Lung microvascular endothelial cell (primary cell): ENCODE measurements around the gene CRYGD. TPM values are rescaled to one million over a fixed set of nuclear protein-coding genes. Genes with fewer than 3 reads are reported as not detected.
"Not testable (repeated sequence)": the region's sequence is repeated elsewhere in the genome, so short reads cannot be mapped to it uniquely, and the experiment has no call there.

Experiments used
- DNase-seq, 2 donors: peaks; one replicate each; pipeline versions ENCODE4 v3.0.0 to v3.0.0-alpha.2; 2010; ENCODE audit warnings: low read depth in 2 of 2
- total RNA-seq: library from RNA; depleted of rRNA; stranded (reverse); fragments of >200 nt; gene quantifications from 2 replicates; pipeline ENCODE4 v1.2.1, GENCODE V29; 2014

Gene CRYGD
- total RNA-seq: not detected in 2 replicates

DNA sequence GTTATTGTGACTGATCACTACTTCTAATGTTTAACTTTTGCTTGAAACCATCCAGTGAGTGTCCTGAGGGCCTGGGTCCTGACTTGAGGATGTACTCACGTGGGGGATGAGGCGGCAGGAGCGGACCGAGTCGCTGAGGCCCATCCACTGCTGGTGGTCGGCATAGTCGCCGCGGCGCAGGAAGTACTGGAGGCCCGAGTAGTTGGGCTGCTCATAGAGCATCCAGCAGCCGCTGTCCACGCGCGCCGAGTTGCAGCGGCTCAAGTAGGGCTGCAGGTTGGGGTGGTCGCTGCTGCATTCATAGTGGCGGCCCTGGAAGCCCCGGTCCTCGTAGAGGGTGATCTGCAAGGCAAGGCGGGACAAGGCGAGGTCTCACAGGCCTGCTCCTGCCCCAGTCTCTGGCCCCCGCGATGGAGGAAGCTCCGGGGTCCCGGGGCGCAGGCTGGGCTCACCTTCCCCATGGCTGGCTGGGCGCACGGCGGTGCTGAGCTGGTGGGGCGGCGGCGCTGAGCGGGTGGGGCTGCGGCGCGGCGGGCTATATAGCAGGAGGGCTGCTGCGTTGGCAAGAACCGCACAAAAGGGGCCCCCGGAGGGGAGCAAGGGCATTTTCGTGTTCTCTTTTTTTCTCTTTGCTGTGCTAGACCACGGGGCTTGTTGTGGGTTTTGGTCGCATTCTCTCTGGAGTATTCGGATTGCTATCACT is at the start of gene CRYGD:
Gene CRYGD (minus strand): TSS at position 512 of the 703 bp plus-strand sequence. CDS start 51 bp downstream, at position 461.
- not testable (repeated sequence) for DNase-seq

DNA sequence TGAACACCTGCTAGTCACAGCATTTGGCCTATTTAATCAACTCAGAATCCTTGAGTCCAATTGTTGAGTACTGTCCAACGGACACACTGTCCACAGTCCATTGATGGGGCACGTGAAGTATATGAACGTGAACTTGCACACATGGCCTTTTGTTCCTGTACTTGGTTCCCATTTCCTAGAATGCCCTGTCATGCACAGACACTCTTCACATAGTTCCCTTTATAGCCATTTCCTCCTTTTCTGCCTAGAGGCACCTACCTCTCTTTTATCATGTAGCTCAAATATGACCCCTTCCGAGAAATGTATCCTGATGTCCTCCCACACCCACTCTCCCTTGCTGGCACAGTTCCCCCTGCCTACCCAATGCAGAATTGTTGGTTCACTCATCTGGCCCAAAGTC is 47.8 kb upstream of the CRYGD start:
- DNase-seq: no peak

DNA sequence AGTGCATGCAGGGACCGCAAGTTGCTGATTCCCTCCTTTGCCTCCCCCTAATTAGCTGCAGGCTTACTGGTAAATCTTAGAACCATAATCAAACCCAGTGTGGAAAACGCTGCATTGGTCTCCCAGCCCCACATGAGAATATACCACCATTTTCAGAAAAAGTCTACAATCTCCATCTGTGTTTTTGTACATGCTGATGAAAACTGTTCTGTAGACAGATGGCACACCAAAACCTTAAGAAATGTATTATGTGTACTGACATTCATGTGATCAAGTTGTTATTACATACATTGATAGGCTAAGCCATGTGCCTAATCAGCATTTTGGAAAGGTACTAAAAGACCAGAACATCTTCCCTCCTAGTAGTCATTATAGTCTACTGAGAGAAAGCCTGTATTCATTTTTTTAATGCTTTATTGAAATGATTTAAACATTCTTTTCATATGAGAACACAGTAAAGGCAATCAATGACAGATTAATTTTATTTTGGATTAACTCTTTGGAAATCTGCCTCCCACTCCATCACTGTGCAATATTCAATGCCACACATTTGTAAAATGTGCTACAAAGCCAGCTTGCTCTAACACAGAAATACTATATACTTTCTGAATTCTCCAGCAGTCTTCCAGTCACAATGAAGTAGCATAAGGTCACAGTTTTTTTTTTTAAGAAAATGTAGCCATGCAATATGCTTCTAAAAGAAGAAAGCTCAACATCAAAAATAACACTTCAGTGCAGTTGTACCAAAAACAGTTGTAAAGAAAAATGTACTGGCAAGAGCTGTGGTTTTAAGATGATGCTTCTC is 40.8 kb upstream of the CRYGD start:
- no peak for DNase-seq

DNA sequence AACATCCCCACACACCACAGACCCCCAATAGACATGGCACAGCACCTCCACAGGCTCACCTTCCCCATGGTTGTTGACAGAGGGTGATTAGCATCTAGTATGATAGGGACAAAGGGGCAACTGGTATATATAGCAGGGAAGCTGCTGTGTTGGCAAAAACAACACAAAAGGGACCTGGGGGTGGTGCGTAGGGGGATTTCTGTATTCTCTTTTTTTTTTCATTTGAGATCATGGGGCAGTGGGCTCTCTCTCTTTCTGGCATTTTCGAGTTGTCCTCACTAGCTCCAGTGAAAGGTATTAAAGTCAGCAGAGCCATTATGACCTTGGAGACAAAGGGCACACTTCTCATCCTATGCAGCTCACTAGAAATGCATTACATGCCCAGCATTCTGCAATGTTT is 39.2 kb upstream of the CRYGD start, which contains the start of gene CRYGA:
Gene CRYGA (minus strand): TSS at position 101 of the 400 bp plus-strand sequence. CDS start 33 bp downstream, at position 68.
- DNase-seq: no peak

DNA sequence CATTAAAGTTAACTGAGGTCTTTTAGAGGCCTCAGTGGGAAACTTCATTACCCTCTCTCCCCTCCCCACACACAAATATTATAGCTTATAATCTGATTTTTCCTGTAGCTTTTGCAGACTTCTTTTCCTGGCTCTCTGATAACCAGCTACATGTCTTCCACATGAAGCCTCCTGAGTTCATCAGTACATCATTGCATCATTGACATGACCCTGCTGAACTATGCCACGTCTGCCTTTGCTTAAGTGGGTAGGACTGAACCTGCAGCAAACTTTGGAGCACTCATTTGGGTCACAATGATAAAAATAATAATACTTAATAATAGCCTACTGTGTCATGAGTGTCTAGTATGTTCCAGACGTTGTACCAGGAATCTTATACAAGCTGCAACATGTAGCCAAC is 32.1 kb upstream of the CRYGD start:
- DNase-seq: no peak

DNA sequence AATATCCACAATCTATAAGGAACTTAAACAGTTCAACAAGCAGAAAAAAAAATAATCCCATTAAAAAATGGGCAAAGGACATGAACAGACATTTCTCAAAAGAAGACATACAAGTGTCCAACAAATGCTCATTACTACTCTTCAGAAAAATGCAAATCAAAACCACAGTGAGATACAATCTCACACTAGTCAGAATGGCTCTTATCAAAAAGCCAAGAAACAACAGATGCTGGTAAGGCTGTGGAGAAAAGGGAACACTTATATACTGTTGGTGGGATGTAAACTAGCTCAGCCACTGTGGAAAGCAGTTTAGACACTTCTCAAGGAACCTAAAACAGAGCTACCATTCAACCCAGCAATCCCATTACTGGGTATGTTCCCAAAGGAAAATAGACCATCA is 28.8 kb upstream of the CRYGD start:
- DNase-seq: no peak

DNA sequence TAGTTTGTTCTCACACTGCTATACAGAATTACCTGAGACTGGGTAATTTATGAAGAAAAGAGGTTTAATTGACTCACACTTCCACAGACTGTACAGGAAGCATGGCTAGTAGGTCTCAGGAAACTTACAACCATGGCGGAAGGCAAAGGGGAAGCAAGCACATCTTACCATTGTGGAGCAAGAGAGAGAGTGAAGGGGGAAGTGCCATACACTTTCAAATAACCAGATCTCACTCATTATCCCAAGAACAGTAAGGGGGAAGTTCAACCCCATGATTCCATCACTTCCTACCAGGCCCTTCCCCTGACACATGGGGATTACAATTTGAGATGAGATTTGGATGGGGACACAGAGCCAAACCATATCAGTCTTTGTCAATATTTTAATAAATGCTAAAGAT is 26.6 kb upstream of the CRYGD start:
- DNase-seq: no peak

DNA sequence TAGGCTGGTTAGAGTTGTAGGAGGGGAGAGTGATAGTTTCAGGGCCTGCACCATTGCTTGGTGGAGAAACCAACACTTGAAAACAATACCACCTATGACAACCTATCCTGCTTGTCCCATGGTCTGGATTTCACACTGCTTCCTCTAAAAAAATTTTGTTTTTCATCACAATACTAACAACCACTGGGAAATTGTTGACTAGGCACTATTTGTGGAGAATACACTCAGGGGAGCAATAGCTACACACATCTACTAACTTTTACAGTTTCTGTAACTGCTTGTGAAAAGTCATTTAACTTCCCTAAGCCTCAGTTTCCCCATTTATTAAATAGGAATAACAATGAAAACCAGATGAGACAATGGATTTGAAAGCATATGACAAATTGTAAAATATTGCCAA is 25.8 kb upstream of the CRYGD start:
- no peak for DNase-seq

DNA sequence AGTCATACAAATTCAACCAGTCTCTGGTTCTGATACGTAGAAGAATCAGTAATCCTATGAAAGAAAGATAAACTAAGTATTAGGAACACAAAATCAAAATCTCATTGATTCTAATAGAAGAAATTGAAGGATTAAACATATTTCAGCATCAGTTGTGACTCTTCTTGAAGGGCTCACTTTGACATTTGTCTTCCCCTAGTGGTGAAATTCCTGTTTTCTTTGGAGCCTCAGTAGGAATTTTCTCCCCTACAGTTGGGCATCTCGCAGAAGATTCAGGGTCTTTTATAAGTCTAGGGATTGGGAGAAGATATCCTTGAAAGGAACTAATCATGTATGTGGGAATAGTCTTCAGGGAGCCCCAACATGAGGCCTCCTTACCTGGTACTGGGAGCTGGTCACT is 24.5 kb upstream of the CRYGD start:
- no peak for DNase-seq

DNA sequence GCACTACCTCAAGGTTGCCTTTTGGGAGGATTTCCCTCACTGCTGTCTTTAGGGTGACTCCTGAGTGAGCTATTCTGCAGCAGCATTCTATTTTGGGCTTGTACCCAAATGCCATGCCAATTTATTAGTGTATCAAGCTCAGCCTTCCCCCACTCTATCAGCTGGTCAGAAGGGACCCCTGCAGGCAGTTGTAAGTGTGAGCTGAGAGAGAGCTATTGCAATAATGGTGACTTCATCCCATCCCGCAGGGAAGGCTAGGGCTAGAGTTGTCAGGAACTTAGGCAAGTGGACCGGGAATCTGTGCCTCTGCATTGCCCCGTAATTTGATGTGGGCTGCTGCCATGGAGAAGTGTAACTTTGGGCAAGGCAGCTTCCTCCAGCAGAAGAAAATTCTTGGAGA is 23.4 kb upstream of the CRYGD start:
- DNase-seq: no peak

DNA sequence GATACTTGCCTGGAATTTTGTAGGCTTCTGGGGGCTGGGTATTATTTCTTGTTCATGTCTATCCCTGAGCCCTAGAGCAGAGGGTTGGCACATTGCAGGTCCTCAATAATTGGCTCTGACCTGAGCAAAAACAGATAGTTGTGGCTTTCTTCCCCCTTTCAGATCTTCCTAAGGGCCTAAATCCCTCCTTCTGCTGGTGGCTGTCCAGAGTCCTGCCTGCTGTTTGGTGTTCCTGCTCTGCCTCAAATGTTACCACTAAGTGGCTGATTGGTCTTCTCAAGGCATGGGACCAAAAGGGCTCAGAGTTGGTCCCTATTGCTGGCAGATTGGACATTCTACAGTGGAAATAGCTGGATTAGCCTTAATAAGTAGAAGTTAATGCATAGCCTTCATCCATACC is 22.7 kb upstream of the CRYGD start:
- DNase-seq: no peak

DNA sequence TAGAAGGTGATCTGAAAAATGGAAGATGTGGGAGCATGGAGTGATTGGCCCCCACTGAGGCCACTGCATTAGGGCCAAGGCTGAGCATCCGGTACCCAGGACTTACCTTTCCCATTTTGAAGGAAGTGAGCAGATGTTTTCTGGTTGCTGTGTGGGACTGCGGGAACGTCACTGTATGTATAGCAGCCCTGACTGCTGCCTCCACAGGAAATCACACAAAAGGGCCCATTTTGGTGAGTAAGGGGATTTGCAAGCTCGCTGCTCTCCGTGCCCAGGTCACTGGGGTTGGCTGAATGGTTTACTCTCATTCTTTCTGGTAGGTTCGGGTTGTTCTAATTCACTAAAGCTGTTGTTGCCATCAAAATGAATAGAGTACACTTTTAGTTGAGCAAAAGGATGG is 21.7 kb upstream of the CRYGD start, which contains the start of gene CRYGB:
Gene CRYGB (minus strand): TSS at position 153 of the 400 bp plus-strand sequence. CDS start 38 bp downstream, at position 115.
- DNase-seq: no peak

DNA sequence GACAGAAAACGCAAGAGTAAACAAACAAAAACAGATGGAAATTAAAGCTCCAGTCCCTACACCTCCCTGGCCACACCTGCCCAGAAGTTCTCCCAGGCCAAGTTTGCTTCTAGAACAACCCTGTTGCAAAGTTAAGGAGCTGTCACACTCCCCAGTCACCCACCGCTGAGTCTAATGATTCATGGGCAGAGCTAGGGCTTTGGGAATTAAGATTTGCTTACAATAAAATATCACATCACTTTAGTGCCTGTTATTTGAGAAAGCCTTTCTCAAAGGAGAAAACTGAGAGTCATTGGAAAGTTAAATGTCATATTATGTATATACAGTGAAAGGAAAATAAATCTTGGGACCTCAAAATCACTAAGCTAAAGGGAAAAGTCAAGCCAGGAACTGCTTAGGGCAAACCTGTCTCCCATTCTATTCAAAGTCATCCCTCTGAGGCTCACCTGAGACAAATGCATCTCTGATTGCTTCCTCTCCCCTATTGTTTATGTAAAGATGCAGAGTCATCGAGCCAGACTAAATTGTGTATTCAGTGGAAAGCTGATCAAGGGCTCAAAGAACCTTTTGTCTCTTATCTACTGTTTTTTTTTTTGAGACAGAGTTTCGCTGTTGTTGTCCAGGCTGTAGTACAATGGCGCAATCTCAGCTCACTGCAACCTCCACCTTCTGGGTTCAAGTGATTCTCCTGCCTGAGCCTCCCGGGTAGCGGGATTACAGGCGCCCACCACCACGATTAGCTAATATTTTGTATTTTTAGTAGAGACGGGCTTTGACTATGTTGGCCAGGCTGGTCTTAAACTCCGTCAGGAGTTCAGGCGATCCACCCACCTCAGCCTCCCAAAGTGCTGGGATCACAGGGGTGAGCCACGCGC is 18.8 kb upstream of the CRYGD start:
- DNase-seq: no peak

DNA sequence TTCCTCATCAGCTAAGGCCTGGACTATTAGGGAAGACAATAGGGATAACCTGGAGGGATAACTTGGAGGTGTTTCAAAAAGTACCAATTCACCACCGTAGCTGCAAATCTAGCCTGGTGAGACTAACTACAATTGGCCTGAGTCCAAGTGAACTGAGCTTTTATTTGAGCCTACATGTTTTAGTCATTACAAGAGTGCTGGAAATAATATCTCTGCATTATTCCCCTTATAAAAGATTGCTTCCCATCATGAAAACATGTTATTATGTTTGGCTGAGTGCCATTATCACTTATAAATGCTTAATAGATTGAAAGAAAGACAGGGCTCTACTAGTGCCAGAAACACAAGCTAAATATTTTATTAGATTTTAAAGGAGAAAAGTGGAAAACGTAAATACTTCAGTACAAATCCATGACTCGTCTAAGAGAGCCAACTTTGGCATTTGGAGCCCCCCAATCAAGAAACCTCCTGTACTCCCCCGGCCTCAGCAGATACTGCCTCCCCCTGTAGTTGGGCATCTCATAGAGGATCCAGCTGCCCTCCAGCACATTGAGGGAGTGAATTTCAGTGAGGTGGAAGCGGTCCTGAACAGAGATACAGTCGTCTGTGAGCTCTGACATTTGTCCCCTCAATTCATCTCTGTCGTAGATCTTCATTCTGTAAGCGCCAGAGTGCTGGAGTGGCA is 18.1 kb upstream of the CRYGD start:
- peak in 1 of 2 donors; percentile 77 for DNase-seq

DNA sequence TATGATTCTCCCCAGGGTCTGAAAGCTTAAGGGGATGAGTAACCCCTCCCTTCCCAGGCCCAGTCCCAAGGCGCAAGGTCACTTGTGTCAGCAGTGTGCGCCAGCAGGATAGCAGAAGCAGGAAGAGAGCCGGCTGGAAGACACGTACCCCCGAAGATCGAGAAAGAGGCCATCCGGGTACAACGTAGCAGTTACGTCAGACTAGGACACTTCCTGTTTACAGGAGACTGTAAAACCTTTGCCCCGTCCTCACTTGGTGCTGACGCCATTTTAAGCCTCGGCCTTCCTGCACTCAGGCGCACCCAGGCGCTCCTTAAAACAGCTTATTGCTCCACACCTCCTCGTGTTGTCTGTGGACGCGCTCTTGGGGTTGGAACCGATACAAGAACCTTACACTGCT is 15.1 kb upstream of the CRYGD start:
- no peak for DNase-seq

DNA sequence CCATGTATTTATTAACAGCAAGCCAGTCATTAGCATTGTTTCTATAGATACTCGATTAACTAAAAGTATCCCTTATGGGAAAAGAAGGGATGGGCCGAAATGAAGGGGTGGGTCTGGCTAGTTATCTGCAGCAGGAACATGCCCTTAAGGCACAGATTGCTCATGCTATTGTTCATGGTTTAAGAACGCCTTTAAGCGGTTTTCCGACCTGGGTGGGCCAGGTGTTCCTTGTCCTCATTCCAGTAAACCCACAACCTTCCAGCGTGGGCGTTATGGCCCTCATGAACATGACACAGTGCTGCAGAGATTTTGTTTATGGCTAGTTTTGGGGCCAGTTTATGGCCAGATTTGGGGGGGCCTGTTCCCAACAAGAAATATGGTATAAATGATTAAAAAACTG is 14.0 kb upstream of the CRYGD start:
- DNase-seq: not testable (repeated sequence)

DNA sequence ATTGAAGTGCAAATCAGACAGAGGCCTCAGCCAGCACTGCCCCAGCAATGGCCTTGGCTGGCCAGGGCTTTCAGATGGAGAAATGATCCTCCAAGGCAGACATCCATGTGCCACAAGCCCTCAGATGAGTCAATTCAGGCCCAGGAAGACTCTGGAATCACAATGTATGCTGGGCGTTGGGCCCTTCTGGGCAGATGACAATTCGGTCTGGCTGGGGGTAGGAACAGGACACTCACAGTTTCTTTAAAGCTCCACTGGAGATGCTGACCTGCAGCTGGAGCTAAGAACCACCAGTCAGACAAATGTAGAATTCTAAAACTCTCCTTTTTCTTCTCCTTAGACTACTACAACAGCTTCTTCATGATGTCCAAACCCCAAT is 12.4 kb upstream of the CRYGD start:
- no peak for DNase-seq

DNA sequence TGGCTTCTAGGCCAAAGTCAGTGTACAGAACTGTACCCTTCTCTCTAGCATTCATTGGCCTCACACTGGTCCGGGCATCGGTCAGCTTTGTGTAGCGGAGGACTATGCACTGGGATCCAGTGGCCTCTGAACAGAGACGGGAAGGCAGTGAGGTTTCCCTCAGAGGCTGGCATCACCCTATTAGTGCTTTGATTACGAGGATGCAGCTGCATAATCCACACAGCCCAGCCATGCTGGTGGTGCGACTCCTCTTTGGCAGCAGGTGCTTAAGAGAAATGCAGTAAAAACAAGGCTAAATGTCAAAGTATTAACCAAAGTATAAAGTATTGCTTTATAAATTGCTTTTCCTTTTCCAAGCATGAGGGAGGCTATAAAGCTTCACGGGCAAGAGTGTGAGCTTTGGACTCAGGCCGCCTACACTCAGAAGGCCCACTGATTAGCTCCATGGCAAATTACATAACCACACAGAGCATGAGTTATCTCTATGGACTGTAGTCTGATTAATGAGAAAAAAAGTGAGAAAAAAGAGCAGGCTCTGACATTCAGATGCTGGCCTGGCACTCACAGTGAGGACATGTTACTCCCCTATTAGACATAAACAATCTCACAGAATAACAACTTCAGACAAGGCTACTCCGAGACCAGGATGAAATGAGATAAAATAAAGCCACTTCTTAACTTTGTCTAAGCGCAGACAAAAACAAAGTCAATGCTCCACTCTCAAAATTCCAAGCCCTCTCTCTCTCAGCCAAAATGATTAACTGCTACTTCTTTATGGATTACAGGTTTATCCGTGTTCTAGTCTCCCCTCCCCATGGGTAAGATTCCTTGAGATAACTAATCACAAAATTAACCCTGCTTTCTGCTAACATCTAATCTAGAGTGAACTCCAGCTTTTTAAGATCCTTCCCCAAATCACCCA is 11.7 kb upstream of the CRYGD start:
- no peak for DNase-seq

DNA sequence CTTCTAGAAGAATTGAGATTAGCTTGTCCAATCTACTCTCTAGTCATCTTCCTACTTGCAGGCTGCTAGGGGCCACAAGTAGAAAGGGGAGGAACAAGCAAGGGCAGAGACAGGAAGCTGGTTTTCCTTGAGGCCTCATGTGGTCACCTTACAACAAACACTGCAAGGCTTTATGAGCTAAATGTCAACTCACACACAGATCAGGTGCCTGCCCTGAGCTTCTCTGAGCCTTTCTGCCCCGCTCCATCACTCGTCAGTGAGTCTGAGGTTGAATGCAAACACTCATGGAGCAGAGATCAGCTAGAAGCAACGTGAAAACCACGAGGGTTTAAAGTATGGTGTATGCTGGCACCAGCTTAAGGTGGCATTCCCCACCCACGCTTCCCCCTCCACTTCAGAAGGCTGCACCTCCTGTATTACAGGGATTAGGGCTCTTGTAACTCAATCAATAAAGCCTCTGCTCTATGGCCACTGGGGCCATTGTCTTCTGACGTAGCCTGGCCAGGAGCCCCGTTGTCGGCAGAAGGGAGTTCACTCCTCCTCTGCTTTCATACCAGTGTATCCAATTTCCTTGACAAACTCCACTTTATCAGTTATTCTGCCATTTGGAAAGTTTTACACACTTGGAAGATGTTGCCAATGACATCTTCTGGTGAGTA is 10.7 kb upstream of the CRYGD start:
- DNase-seq: no peak

DNA sequence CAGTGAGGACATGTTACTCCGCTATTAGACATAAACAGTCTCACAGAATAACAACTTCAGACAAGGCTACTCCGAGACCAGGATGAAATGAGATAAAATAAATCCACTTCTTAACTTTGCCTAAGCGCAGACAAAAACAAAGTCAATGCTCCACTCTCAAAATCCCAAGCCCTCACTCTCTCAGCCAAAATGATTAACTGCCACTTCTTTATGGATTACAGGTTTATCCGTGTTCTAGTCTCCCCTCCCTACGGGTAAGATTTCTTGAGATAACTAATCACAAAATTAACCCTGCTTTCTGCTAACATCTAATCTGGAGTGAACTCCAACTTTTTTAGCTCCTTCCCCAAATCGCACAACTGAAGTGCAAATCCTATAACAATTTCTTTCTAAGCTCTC is 6.4 kb upstream of the CRYGD start:
- no peak for DNase-seq
